AG04450 (cell line): ENCODE measurements around the gene EVI5L. TPM values are rescaled to one million over a fixed set of nuclear protein-coding genes. Genes with fewer than 3 reads are reported as not detected.

Source experiments
- CTCF ChIA-PET: fragments of 300-600, 350-600 bp; formaldehyde crosslinking; extraction: SDS; loops from one replicate; lab custom pipeline; 2022; ENCODE audit warnings: antibody characterized with exemption, inconsistent platforms; lab: Charles Lee
- POLR2A ChIA-PET: fragments of 350-600 bp; formaldehyde crosslinking; extraction: SDS; loops from one replicate; lab custom pipeline; 2021; ENCODE audit warnings: antibody characterized with exemption, inconsistent platforms; lab: Yijun Ruan, JAX
- DNase-seq: peaks from one replicate; pipeline ENCODE4 v3.0.0-alpha.2; 2011; ENCODE audit warnings: low read depth, low spot score
- H3K27ac ChIP-seq: one replicate; pipeline ENCODE4 v1.5.1; 2012; ENCODE audit warnings: low read depth, low read length, control low read depth
- H3K27me3 ChIP-seq: one replicate; pipeline ENCODE4 v1.6.0; 2012; ENCODE audit warnings: low read length; ENCODE audit not compliant: control insufficient read depth, insufficient read depth
- H3K4me3 ChIP-seq: 2 replicates; pipeline ENCODE4 v1.5.1; 2011; ENCODE audit warnings: mild to moderate bottlenecking, low read depth, low read length, control low read depth
- H3K9me3 ChIP-seq: 2 replicates; pipeline ENCODE4 v1.5.1; 2012; ENCODE audit warnings: low read length; ENCODE audit not compliant: control insufficient read depth, insufficient read depth
- CTCF ChIP-seq: IDR thresholded peaks from 2 replicates; pipeline ENCODE4 v1.5.1; 2011; ENCODE audit warnings: low read depth, low read length, control low read depth, inconsistent platforms
- polyA plus RNA-seq: library from polyadenylated mRNA; depleted of rRNA; stranded (reverse); fragments of >200 nt; gene quantifications from 2 replicates; pipeline ENCODE4 v1.2.3, GENCODE V29; 2011

EVI5L gene
- polyA plus RNA-seq, 1 experiment, result 6.7 TPM

GRCh38 chr19:7801020-7801570, 28.9 kb upstream of the EVI5L start:
- no peak overlapping the region for H3K4me3 ChIP-seq
- TF ChIP-seq CTCF, result no peak

GRCh38 chr19:7806234-7806633, 23.8 kb upstream of the EVI5L start:
- Histone ChIP-seq H3K27ac (no peak overlapping the region), H3K27me3 (peaks cover 2% of the 10 kb centered on the region), H3K9me3 (peaks cover 4% of the 10 kb centered on the region), H3K4me3 (no peak overlapping the region)
- DNase-seq, result no peak
- ChIA-PET POLR2A (no interaction called here), CTCF (interaction anchor here (0.6 to 1.9 kb wide), 3 partner anchors 156 to 239 kb away, joined by 3 to 9 read pairs (median 3); no protein-coding TSS in a partner anchor)
- TF ChIP-seq CTCF, result no peak

More at GRCh38 chr19:7801020-7801570, 28.9 kb upstream of the EVI5L start:
- Histone ChIP-seq H3K9me3 (peaks cover 14% of the 10 kb centered on the region), H3K27me3 (peaks cover 2% of the 10 kb centered on the region), H3K27ac (no peak overlapping the region)
- ChIA-PET POLR2A (no interaction called here), CTCF (interaction anchor here (0.6 to 4.6 kb wide), 11 partner anchors 16 to 702 kb away, joined by 3 to 191 read pairs (median 4); partner anchors contain the start of gene TRAPPC5)
- DNase-seq, result no peak

- H3K4me3 ChIP-seq, result no peak overlapping the region
- CTCF ChIA-PET, result interaction anchor here (0.6 to 1.9 kb wide), 2 partner anchors 157 to 239 kb away, joined by 3 to 9 read pairs; no protein-coding TSS in a partner anchor
- H3K27ac ChIP-seq, result no peak overlapping the region
- POLR2A ChIA-PET, result no interaction called here
- H3K9me3 ChIP-seq, result no peaks in the 10 kb centered on the region; the same call in none of the 2 replicates
- no peak for DNase-seq
- no peak for TF ChIP-seq CTCF
- H3K27me3 ChIP-seq, result peaks cover 2% of the 10 kb centered on the region
Measured at GRCh38 chr19:7806876-7807275, 23.1 kb upstream of the EVI5L start.

- no peaks in the 10 kb centered on the region; the same call in none of the 2 replicates for H3K9me3 ChIP-seq
- DNase-seq, result no peak
- no peak overlapping the region for H3K4me3 ChIP-seq
- POLR2A ChIA-PET, result no interaction called here
- no peak overlapping the region for H3K27ac ChIP-seq
- peaks cover 2% of the 10 kb centered on the region for H3K27me3 ChIP-seq
- TF ChIP-seq CTCF, result no peak
- CTCF ChIA-PET, result no interaction called here
Measured at GRCh38 chr19:7808108-7808507, 21.9 kb upstream of the EVI5L start.

GRCh38 chr19:7811989-7812388, 18.0 kb upstream of the EVI5L start:
- no peaks in the 10 kb centered on the region; the same call in none of the 2 replicates for H3K9me3 ChIP-seq
- ChIA-PET CTCF (interaction anchor here (1.3 to 1.5 kb wide), 2 partner anchors 13 to 244 kb away, joined by 3 to 5 read pairs; no protein-coding TSS in a partner anchor), POLR2A (interaction anchor here (0.5 kb wide), 1 partner anchor 264 kb away, joined by 4 read pairs; no protein-coding TSS in a partner anchor)
- TF ChIP-seq CTCF, result no peak
- H3K27ac ChIP-seq, result no peak overlapping the region
- no peaks in the 10 kb centered on the region for H3K27me3 ChIP-seq
- DNase-seq, result no peak
- H3K4me3 ChIP-seq, result no peak overlapping the region
